Liver (tissue), 9 donors: Measurements from ENCODE around the gene CCDC192. TPM values are rescaled to one million over a fixed set of nuclear protein-coding genes. Genes with fewer than 3 reads are reported as not detected.

Experiments
- DNase-seq: peaks from one replicate; pipeline ENCODE4 v3.0.0-alpha.2; 2017; ENCODE audit warnings: low spot score
- H3K27ac ChIP-seq, 2 donors: one replicate each; pipeline ENCODE4 v1.7.0; 2013; ENCODE audit warnings: inconsistent platforms in 2 of 2, low read length in 2 of 2, control low read depth in 1 of 2, low read depth in 1 of 2, mild to moderate bottlenecking in 1 of 2
- H3K27me3 ChIP-seq, 4 donors: one replicate each; pipeline versions ENCODE4 v1.6.1 to v1.7.0; 2013; ENCODE audit warnings: low read length in 3 of 4, inconsistent platforms in 1 of 4, mild to moderate bottlenecking in 1 of 4, moderate library complexity in 1 of 4; ENCODE audit not compliant: control insufficient read depth in 4 of 4, insufficient read depth in 4 of 4
- H3K36me3 ChIP-seq, 4 donors: one replicate each; pipeline versions ENCODE4 v1.6.1 to v1.7.0; 2013; ENCODE audit warnings: low read length in 3 of 4, mild to moderate bottlenecking in 3 of 4, low read depth in 1 of 4, moderate library complexity in 1 of 4; ENCODE audit not compliant: control insufficient read depth in 4 of 4, insufficient read depth in 3 of 4
- H3K4me1 ChIP-seq, 4 donors: one replicate each; pipeline versions ENCODE4 v1.6.1 to v1.7.0; 2013; ENCODE audit warnings: low read length in 3 of 4, mild to moderate bottlenecking in 3 of 4, moderate library complexity in 1 of 4; ENCODE audit not compliant: control insufficient read depth in 4 of 4, insufficient read depth in 4 of 4
- H3K4me3 ChIP-seq, 3 donors: one replicate each; pipeline versions ENCODE4 v1.6.1 to v1.7.0; 2013; ENCODE audit warnings: low read length in 3 of 3, control low read depth in 1 of 3, low read depth in 1 of 3, mild to moderate bottlenecking in 1 of 3
- H3K9ac ChIP-seq, 2 donors: one replicate each; pipeline ENCODE4 v1.7.0; 2013; ENCODE audit warnings: low read length in 2 of 2, mild to moderate bottlenecking in 2 of 2, moderate library complexity in 2 of 2, control low read depth in 1 of 2, low read depth in 1 of 2
- H3K9me3 ChIP-seq, 4 donors: one replicate each; pipeline versions ENCODE4 v1.6.1 to v1.7.0; 2013; ENCODE audit warnings: low read length in 3 of 4; ENCODE audit not compliant: control insufficient read depth in 4 of 4
- ATF3 ChIP-seq: IDR thresholded peaks from 2 replicates; pipeline ENCODE4 v1.6.1; 2016; ENCODE audit warnings: antibody characterized with exemption
- CTCF ChIP-seq: fragments of 150-350 bp; IDR thresholded peaks from 2 replicates; pipeline ENCODE4 v1.5.1; 2017; ENCODE audit warnings: improper control_type of control experiment, low read depth, low read length; ENCODE audit not compliant: missing input control
- EGR1 ChIP-seq, 2 donors: IDR thresholded peaks; 2 replicates each; pipeline ENCODE4 v1.6.1; 2016 to 2018; ENCODE audit warnings: antibody characterized with exemption in 2 of 2, low read depth in 2 of 2
- FOXA1 ChIP-seq: IDR thresholded peaks from 2 replicates; pipeline ENCODE4 v1.6.1; 2016; ENCODE audit warnings: antibody characterized with exemption
- FOXA2 ChIP-seq: IDR thresholded peaks from 2 replicates; pipeline ENCODE4 v1.6.1; 2016; ENCODE audit warnings: antibody characterized with exemption
- GABPA ChIP-seq, 2 donors: IDR thresholded peaks in 1 of 2; conservative IDR thresholded peaks in 1 of 2; 2 replicates each; pipeline ENCODE4 v1.6.1; 2016; ENCODE audit warnings: antibody characterized with exemption in 2 of 2, mild to moderate bottlenecking in 1 of 2, moderate library complexity in 1 of 2
- HNF4A ChIP-seq, 2 donors: conservative IDR thresholded peaks; 2 replicates each; pipeline ENCODE4 v1.6.1; 2016; ENCODE audit warnings: antibody characterized with exemption in 2 of 2, mild to moderate bottlenecking in 2 of 2
- HNF4G ChIP-seq: IDR thresholded peaks from 2 replicates; pipeline ENCODE4 v1.6.1; 2016; ENCODE audit warnings: antibody characterized with exemption
- JUND ChIP-seq, 2 donors: IDR thresholded peaks; 2 replicates each; pipeline ENCODE4 v1.6.1; 2016; ENCODE audit warnings: antibody characterized with exemption in 2 of 2
- MAX ChIP-seq: IDR thresholded peaks from 2 replicates; pipeline ENCODE4 v1.6.1; 2016; ENCODE audit warnings: antibody characterized with exemption
- NR2F2 ChIP-seq: IDR thresholded peaks from 2 replicates; pipeline ENCODE4 v1.6.1; 2016; ENCODE audit warnings: antibody characterized with exemption
- RAD21 ChIP-seq, 2 donors: IDR thresholded peaks; 2 replicates each; pipeline ENCODE4 v1.6.1; 2016; ENCODE audit warnings: antibody characterized with exemption in 2 of 2, mild to moderate bottlenecking in 2 of 2
- RXRA ChIP-seq, 2 donors: IDR thresholded peaks; 2 replicates each; pipeline ENCODE4 v1.6.1; 2017 to 2018; ENCODE audit warnings: antibody characterized with exemption in 2 of 2, mild to moderate bottlenecking in 1 of 2
- SP1 ChIP-seq: IDR thresholded peaks from 2 replicates; pipeline ENCODE4 v1.6.1; 2018; ENCODE audit warnings: antibody characterized with exemption, mild to moderate bottlenecking
- TAF1 ChIP-seq: conservative IDR thresholded peaks from 2 replicates; pipeline ENCODE4 v1.6.1; 2016; ENCODE audit warnings: antibody characterized with exemption, mild to moderate bottlenecking
- YY1 ChIP-seq: IDR thresholded peaks from 2 replicates; pipeline ENCODE4 v1.6.1; 2016; ENCODE audit warnings: antibody characterized with exemption, mild to moderate bottlenecking
- ZBTB33 ChIP-seq: IDR thresholded peaks from 2 replicates; pipeline ENCODE4 v1.6.1; 2016; ENCODE audit warnings: antibody characterized with exemption
- WGBS: extraction: QIAGEN DNeasy Blood & Tissue Kit; methylation state at CpG from one replicate; pipeline ENCODE4 v1.1.7; 2013; 5-methylcytosine and 5-hydroxymethylcytosine counted together
- polyA plus RNA-seq, 2 donors: library from polyadenylated mRNA; stranded (reverse) in 1 of 2; unstranded in 1 of 2; fragments of 200-250 nt in 1 of 2; fragments of >200 nt in 1 of 2; fragmentation: Nextera tagmentation in 1 of 2; extraction: Ambion mirVana in 1 of 2; gene quantifications; one replicate each; pipeline versions ENCODE4 v1.2.1 to v1.2.3, GENCODE V29; 2013 to 2015
- total RNA-seq, 2 donors: library from RNA; depleted of rRNA; stranded (reverse); fragments of >200 nt; gene quantifications; one replicate each; pipeline ENCODE4 v1.2.3, GENCODE V29; 2014
- TF ChIP-seq, protein P1 (sequence below): IDR thresholded peaks from 2 replicates; pipeline ENCODE4 v1.6.1; 2016; ENCODE audit warnings: antibody characterized with exemption, mild to moderate bottlenecking
- donor health status: healthy.
- donor health status: healthy.
- donor health status: healthy.
- donor health status: healthy.
- donor health status: healthy.

CCDC192 gene
- total and polyA plus RNA-seq, 4 donors, result not detected

- Histone ChIP-seq H3K27me3 (peaks cover 0 to 3% (median 0%) of the 10 kb centered on the region in 4 donors), H3K27ac (no peak overlapping the region), H3K9ac (no peak overlapping the region), H3K4me1 (no peaks in the 10 kb centered on the region), H3K36me3 (no peaks in the 10 kb centered on the region), H3K9me3 (peaks cover 0 to 6% (median 0%) of the 10 kb centered on the region in 4 donors), H3K4me3 (no peak overlapping the region)
- no peak for DNase-seq
- TF ChIP-seq GABPA (IDR thresholded peaks at IDR 0.05 in 1 of 2, conservative IDR thresholded peaks at IDR 0.05 in 1 of 2) (no peak), RXRA (IDR thresholded peaks at IDR 0.05) (no peak), SP1 (no peak), TAF1 (no peak)
These were observed 7.8 kb upstream of the CCDC192 start for GRCh38 chr5:127695346-127695745.

GRCh38 chr5:127696683-127697082 lies 6.5 kb upstream of the CCDC192 start:
- H3K27ac ChIP-seq, result no peak overlapping the region
- H3K36me3 ChIP-seq, result no peaks in the 10 kb centered on the region
- H3K27me3 ChIP-seq, result peaks cover 0 to 3% (median 0%) of the 10 kb centered on the region in 4 donors
- no peak overlapping the region for H3K4me3 ChIP-seq
- DNase-seq, result no peak
- no peaks in the 10 kb centered on the region for H3K4me1 ChIP-seq
- WGBS, result 82% methylated on average over 6 of the region's 6 CpGs
- no peak for TF ChIP-seq RXRA (IDR thresholded peaks at IDR 0.05)
- TF ChIP-seq MAX, result no peak
- no peak for TF ChIP-seq RAD21 (IDR thresholded peaks at IDR 0.05)
- TF ChIP-seq CTCF, result no peak
- TF ChIP-seq HNF4G, result no peak
- no peak for TF ChIP-seq HNF4A (conservative IDR thresholded peaks at IDR 0.05)
- TF ChIP-seq TAF1, result no peak
- no peak for TF ChIP-seq EGR1 (IDR thresholded peaks at IDR 0.05; ENCODE audit: low read depth in 2 of 2)
- TF ChIP-seq YY1, result no peak
- no peak for TF ChIP-seq ATF3
- no peak for TF ChIP-seq JUND (IDR thresholded peaks at IDR 0.05)
- no peak for TF ChIP-seq GABPA (IDR thresholded peaks at IDR 0.05 in 1 of 2, conservative IDR thresholded peaks at IDR 0.05 in 1 of 2)
- TF ChIP-seq FOXA1, result no peak
- TF ChIP-seq, protein P1, sequence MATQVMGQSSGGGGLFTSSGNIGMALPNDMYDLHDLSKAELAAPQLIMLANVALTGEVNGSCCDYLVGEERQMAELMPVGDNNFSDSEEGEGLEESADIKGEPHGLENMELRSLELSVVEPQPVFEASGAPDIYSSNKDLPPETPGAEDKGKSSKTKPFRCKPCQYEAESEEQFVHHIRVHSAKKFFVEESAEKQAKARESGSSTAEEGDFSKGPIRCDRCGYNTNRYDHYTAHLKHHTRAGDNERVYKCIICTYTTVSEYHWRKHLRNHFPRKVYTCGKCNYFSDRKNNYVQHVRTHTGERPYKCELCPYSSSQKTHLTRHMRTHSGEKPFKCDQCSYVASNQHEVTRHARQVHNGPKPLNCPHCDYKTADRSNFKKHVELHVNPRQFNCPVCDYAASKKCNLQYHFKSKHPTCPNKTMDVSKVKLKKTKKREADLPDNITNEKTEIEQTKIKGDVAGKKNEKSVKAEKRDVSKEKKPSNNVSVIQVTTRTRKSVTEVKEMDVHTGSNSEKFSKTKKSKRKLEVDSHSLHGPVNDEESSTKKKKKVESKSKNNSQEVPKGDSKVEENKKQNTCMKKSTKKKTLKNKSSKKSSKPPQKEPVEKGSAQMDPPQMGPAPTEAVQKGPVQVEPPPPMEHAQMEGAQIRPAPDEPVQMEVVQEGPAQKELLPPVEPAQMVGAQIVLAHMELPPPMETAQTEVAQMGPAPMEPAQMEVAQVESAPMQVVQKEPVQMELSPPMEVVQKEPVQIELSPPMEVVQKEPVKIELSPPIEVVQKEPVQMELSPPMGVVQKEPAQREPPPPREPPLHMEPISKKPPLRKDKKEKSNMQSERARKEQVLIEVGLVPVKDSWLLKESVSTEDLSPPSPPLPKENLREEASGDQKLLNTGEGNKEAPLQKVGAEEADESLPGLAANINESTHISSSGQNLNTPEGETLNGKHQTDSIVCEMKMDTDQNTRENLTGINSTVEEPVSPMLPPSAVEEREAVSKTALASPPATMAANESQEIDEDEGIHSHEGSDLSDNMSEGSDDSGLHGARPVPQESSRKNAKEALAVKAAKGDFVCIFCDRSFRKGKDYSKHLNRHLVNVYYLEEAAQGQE, result no peak
- TF ChIP-seq NR2F2, result no peak
- TF ChIP-seq ZBTB33, result no peak
- no peak for TF ChIP-seq FOXA2
- no peak for TF ChIP-seq SP1
- no peaks in the 10 kb centered on the region for H3K9me3 ChIP-seq
- no peak overlapping the region for H3K9ac ChIP-seq
